ENCODE data around the gene OR13C9. TPM values are rescaled to one million over a fixed set of nuclear protein-coding genes. Genes with fewer than 3 reads are reported as not detected.

OR13C9 gene
- total and polyA plus RNA-seq, 2 donors (not counting 3 experiments of a cell fraction or from before 2014, with no cell fraction given), result not detected

DNA sequence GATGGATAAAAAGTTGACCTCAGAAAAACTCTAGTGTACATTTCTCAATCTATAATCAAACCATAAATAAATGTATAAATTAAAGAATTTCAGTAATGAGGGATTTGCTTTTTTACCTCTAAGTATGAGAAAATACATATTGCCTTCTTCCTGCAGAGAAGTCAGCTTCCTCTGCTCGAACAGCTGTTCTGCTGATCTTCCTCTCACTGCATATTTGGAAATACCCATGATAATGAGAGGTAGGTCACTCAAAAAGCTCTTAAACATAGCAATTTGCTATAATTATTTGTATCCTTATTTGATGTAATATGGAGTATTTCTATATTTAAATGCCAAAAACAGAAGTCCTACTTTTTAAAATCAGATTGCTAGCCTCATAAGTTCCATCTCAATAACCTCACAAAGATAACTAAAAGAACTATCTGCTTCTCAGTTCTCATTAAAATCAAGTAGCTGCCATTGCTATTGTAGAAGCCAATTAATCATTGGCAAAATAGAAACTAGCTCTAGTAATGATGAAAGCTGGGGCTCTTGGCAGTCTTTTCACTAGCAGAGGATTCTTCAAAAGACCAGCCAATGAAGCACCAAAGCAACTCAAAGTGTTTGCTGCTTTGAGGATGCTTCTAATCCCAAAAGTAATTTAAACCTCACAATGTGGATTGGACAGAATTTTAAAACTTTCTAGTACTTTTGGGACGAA is 40.6 kb upstream of the OR13C9 start:
- intact Hi-C loops (cut with micrococcal nuclease) (no loop called here), dilution Hi-C loops (cut with MboI; ENCODE audit: extremely low pct_ligation_motif_present, low sequenced_read_pairs) (no loop called here)
- Histone ChIP-seq H3K27ac (ENCODE audit: insufficient read depth, low read depth, low read length) (no peak overlapping the region), H4K20me1 (replicated peaks; ENCODE audit: control insufficient read depth, extremely low read depth, insufficient read depth, low read length) (no peaks in the 10 kb centered on the region), H3K79me2 (ENCODE audit: control insufficient read depth, insufficient read depth, low read length) (no peaks in the 10 kb centered on the region), H3K4me2 (ENCODE audit: insufficient read depth, low read length) (no peak overlapping the region), H3K9me3 (replicated peaks; ENCODE audit: control insufficient read depth, insufficient read depth, low read length) (no peaks in the 10 kb centered on the region), H3K27me3 (ENCODE audit: control insufficient read depth in 2 of 2, insufficient read depth in 2 of 2, low read length in 2 of 2) (no peaks in the 10 kb centered on the region), H3K36me3 (ENCODE audit: control insufficient read depth in 2 of 2, extremely low read depth in 1 of 2, insufficient read depth in 2 of 2, low read length in 2 of 2) (no peaks in the 10 kb centered on the region), H3K9me1 (replicated peaks; ENCODE audit: control insufficient read depth, extremely low read depth, insufficient read depth, low read length) (no peaks in the 10 kb centered on the region), H3K4me3 (replicated peaks in 1 of 3; ENCODE audit: insufficient read depth in 1 of 3, low read depth in 1 of 3, low read length in 3 of 3) (no peak overlapping the region), H3K9ac (replicated peaks; ENCODE audit: extremely low read depth, insufficient read depth, low read length) (no peak overlapping the region), H2AFZ (ENCODE audit: low read depth, low read length) (no peak overlapping the region), H3K4me1 (ENCODE audit: control insufficient read depth, extremely low read depth, insufficient read depth, low read length) (no peaks in the 10 kb centered on the region)
- no peak for DNase-seq (ENCODE audit: low read depth, low spot score)
- POLR2A ChIA-PET, result no interaction called here
- no peak for FAIRE-seq
- TF ChIP-seq JUN (IDR thresholded peaks at IDR 0.05; ENCODE audit: borderline replicate concordance, insufficient read depth, insufficient read length, low read depth), result no peak
- no peak for TF ChIP-seq POLR2A (IDR thresholded peaks at IDR 0.05; ENCODE audit: low read depth, low read length)
- TF ChIP-seq GATA2 (IDR thresholded peaks at IDR 0.05; ENCODE audit: insufficient read depth, insufficient read length, low read depth, low read length), result no peak
- TF ChIP-seq MYC (IDR thresholded peaks at IDR 0.05; ENCODE audit: low read depth, low read length), result no peak
- no peak for TF ChIP-seq EZH2 (IDR thresholded peaks at IDR 0.05; ENCODE audit: borderline replicate concordance, low read depth, low read length, severe bottlenecking)
- TF ChIP-seq, protein P1, sequence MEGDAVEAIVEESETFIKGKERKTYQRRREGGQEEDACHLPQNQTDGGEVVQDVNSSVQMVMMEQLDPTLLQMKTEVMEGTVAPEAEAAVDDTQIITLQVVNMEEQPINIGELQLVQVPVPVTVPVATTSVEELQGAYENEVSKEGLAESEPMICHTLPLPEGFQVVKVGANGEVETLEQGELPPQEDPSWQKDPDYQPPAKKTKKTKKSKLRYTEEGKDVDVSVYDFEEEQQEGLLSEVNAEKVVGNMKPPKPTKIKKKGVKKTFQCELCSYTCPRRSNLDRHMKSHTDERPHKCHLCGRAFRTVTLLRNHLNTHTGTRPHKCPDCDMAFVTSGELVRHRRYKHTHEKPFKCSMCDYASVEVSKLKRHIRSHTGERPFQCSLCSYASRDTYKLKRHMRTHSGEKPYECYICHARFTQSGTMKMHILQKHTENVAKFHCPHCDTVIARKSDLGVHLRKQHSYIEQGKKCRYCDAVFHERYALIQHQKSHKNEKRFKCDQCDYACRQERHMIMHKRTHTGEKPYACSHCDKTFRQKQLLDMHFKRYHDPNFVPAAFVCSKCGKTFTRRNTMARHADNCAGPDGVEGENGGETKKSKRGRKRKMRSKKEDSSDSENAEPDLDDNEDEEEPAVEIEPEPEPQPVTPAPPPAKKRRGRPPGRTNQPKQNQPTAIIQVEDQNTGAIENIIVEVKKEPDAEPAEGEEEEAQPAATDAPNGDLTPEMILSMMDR (IDR thresholded peaks at IDR 0.05; ENCODE audit: extremely low read depth in 1 of 2, insufficient read depth in 1 of 2, low read depth in 1 of 2, low read length in 2 of 2), result no peak
- no peak for TF ChIP-seq POLR2AphosphoS5 (IDR thresholded peaks at IDR 0.05; ENCODE audit: insufficient read depth, low read depth, low read length)
- TF ChIP-seq FOS (IDR thresholded peaks at IDR 0.05; ENCODE audit: borderline replicate concordance, insufficient read depth, low read length), result no peak
- TF ChIP-seq, protein P2, sequence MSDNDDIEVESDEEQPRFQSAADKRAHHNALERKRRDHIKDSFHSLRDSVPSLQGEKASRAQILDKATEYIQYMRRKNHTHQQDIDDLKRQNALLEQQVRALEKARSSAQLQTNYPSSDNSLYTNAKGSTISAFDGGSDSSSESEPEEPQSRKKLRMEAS (IDR thresholded peaks at IDR 0.05; ENCODE audit: insufficient read depth, insufficient read length), result no peak
- no TSS peak for BruUV-seq (replicated peaks)
- CTCF ChIA-PET, result interaction anchor here (0.7 kb wide), 1 partner anchor 773 kb away, joined by 3 read pairs; no protein-coding TSS in a partner anchor

Measured in endothelial cell of umbilical vein (primary cell).